SK-N-SH (cell line): ENCODE measurements around the gene LSM8. TPM values are rescaled to one million over a fixed set of nuclear protein-coding genes. Genes with fewer than 3 reads are reported as not detected.
A peak's percentile ranks its signal among the peaks of the same experiment; 100 is the strongest.

Experiments
- CTCF ChIA-PET: fragments of 300-600, 350-600 bp; formaldehyde crosslinking; extraction: SDS; loops from one replicate; lab custom pipeline; 2021; lab: Yijun Ruan, JAX
- POLR2A ChIA-PET: fragments of 350-600 bp; sonication (Branson Sonifier 250); formaldehyde crosslinking; extraction: SDS; loops from one replicate; lab custom pipeline; 2020; ENCODE audit warnings: antibody characterized with exemption, inconsistent platforms; lab: Yijun Ruan, JAX
- DNase-seq: peaks from one replicate; pipeline ENCODE4 v3.0.0; 2012
- H2AFZ ChIP-seq: fragments of 200-600 bp; sonication (generic); 2 replicates; pipeline ENCODE4 v1.8.1; 2016; ENCODE audit warnings: antibody characterized with exemption, mild to moderate bottlenecking, low read depth
- H3F3A ChIP-seq: fragments of 200-600 bp; sonication (generic); replicated peaks from 2 replicates; pipeline ENCODE3; 2016; ENCODE audit warnings: antibody characterized with exemption, mild to moderate bottlenecking; ENCODE audit not compliant: insufficient read depth
- H3K27ac ChIP-seq, 2 experiments: fragments of 200-500 bp in 1 of 2; fragments of 200-600 bp in 1 of 2; sonication (Bioruptor generic) in 1 of 2; sonication (generic), shearing (Covaris generic) in 1 of 2; 2 replicates each; pipeline versions ENCODE4 v1.5.1 to v1.6.1; 2014 to 2016; ENCODE audit warnings: low read depth in 2 of 2, inconsistent platforms in 1 of 2, low read length in 1 of 2, mild to moderate bottlenecking in 1 of 2, mixed read lengths in 1 of 2
- H3K27me3 ChIP-seq: fragments of 200-600 bp; sonication (generic), shearing (Covaris generic); 2 replicates; pipeline ENCODE4 v1.6.1; 2016; ENCODE audit warnings: mixed run types; ENCODE audit not compliant: insufficient read depth
- H3K36me3 ChIP-seq, 2 experiments: fragments of 200-500 bp in 1 of 2; fragments of 200-600 bp in 1 of 2; sonication (Bioruptor generic) in 1 of 2; sonication (generic) in 1 of 2; replicated peaks in 1 of 2; 2 replicates each; pipeline versions ENCODE3 to v1.5.1; 2014 to 2016; ENCODE audit warnings: low read length in 1 of 2, mild to moderate bottlenecking in 1 of 2; ENCODE audit not compliant: insufficient read depth in 2 of 2, control insufficient read depth in 1 of 2
- H3K4me1 ChIP-seq, 2 experiments: fragments of 200-500 bp in 1 of 2; fragments of 200-600 bp in 1 of 2; sonication (Bioruptor generic) in 1 of 2; sonication (generic), shearing (Covaris generic) in 1 of 2; 2 replicates each; pipeline versions ENCODE4 v1.5.1 to v1.6.1; 2014 to 2016; ENCODE audit warnings: low read depth in 1 of 2, low read length in 1 of 2, mixed run types in 1 of 2; ENCODE audit not compliant: insufficient read depth in 2 of 2, control insufficient read depth in 1 of 2
- H3K4me2 ChIP-seq: fragments of 200-600 bp; sonication (generic), shearing (Covaris generic); 2 replicates; pipeline ENCODE4 v1.6.1; 2017; ENCODE audit warnings: mixed run types
- H3K4me3 ChIP-seq, 2 experiments: fragments of 200-500 bp in 1 of 2; fragments of 200-600 bp in 1 of 2; sonication (Bioruptor generic) in 1 of 2; sonication (generic), shearing (Covaris generic) in 1 of 2; 2 replicates each; pipeline versions ENCODE4 v1.5.1 to v1.8.1; 2014 to 2016; ENCODE audit warnings: low read depth in 2 of 2, inconsistent platforms in 1 of 2, low read length in 1 of 2, mild to moderate bottlenecking in 1 of 2, mixed read lengths in 1 of 2, moderate library complexity in 1 of 2
- H3K79me2 ChIP-seq: fragments of 200-600 bp; sonication (generic); 2 replicates; pipeline ENCODE4 v1.8.1; 2017; ENCODE audit warnings: mild to moderate bottlenecking; ENCODE audit not compliant: insufficient read depth
- H3K9ac ChIP-seq: fragments of 200-600 bp; sonication (generic); 2 replicates; pipeline ENCODE4 v1.6.1; 2017; ENCODE audit warnings: mixed run types
- H3K9me2 ChIP-seq: fragments of 200-600 bp; sonication (generic); 2 replicates; pipeline ENCODE4 v1.6.1; 2017; ENCODE audit warnings: mixed run types
- H3K9me3 ChIP-seq: fragments of 200-600 bp; sonication (generic); 2 replicates; pipeline ENCODE4 v1.6.1; 2017; ENCODE audit warnings: mixed run types, mild to moderate bottlenecking, moderate library complexity
- H4K20me1 ChIP-seq: fragments of 200-600 bp; sonication (generic); 2 replicates; pipeline ENCODE4 v1.6.1; 2017; ENCODE audit warnings: mild to moderate bottlenecking, mixed run types; ENCODE audit not compliant: insufficient read depth
- ELF1 ChIP-seq: IDR thresholded peaks from 2 replicates; pipeline ENCODE4 v1.4.0; 2012
- EP300 ChIP-seq, 2 experiments: IDR thresholded peaks; 2 replicates each; pipeline versions ENCODE4 v1.4.0 to v1.6.1; 2012; ENCODE audit warnings: borderline replicate concordance in 1 of 2, low read depth in 1 of 2, low read length in 1 of 2
- EZH2phosphoT487 ChIP-seq: fragments of 200-600 bp; sonication (generic); IDR thresholded peaks from 2 replicates; pipeline ENCODE4 v1.6.1; 2017; ENCODE audit warnings: low read depth, mixed run types, mild to moderate bottlenecking, antibody characterized with exemption, moderate library complexity, borderline replicate concordance
- FOXJ3 ChIP-seq: sonication (generic); formaldehyde crosslinking; IDR thresholded peaks from 2 replicates; pipeline ENCODE4 v1.5.1; 2020; ENCODE audit warnings: mild to moderate bottlenecking, missing genetic modification reagents
- GATA2 ChIP-seq: sonication (generic); formaldehyde crosslinking; IDR thresholded peaks from 2 replicates; pipeline ENCODE4 v1.5.0; 2020; ENCODE audit warnings: mild to moderate bottlenecking, missing genetic modification reagents
- MEF2A ChIP-seq: IDR thresholded peaks from 2 replicates; pipeline ENCODE4 v1.4.0; 2012; ENCODE audit warnings: low read depth, borderline replicate concordance
- MXI1 ChIP-seq: IDR thresholded peaks from 2 replicates; pipeline ENCODE4 v1.6.1; 2012; ENCODE audit warnings: mild to moderate bottlenecking, low read depth, low read length, improper control_type of control experiment
- NFIC ChIP-seq: IDR thresholded peaks from 2 replicates; pipeline ENCODE4 v1.4.0; 2012; ENCODE audit warnings: borderline replicate concordance
- NRF1 ChIP-seq: IDR thresholded peaks from 2 replicates; pipeline ENCODE4 v1.6.1; 2012; ENCODE audit warnings: low read depth, mild to moderate bottlenecking, low read length
- RAD21 ChIP-seq: IDR thresholded peaks from 2 replicates; pipeline ENCODE4 v1.6.1; 2012; ENCODE audit warnings: mild to moderate bottlenecking, low read length
- RCOR1 ChIP-seq: fragments of 150-350 bp; IDR thresholded peaks from 2 replicates; pipeline ENCODE4 v1.6.1; 2017; ENCODE audit warnings: antibody characterized with exemption, low read length
- REST ChIP-seq: IDR thresholded peaks from 2 replicates; pipeline ENCODE4 v1.6.1; 2012; ENCODE audit warnings: mild to moderate bottlenecking, low read depth, low read length, moderate library complexity
- RFX5 ChIP-seq: IDR thresholded peaks from 2 replicates; pipeline ENCODE4 v1.6.1; 2012; ENCODE audit warnings: mild to moderate bottlenecking, improper control_type of control experiment, low read length
- RXRA ChIP-seq: IDR thresholded peaks from 2 replicates; pipeline ENCODE4 v1.4.0; 2012; ENCODE audit warnings: low read depth, mild to moderate bottlenecking, borderline replicate concordance
- SIN3A ChIP-seq: IDR thresholded peaks from 2 replicates; pipeline ENCODE4 v1.6.1; 2012; ENCODE audit warnings: low read depth, mild to moderate bottlenecking, low read length, moderate library complexity, borderline replicate concordance
- SMC3 ChIP-seq: IDR thresholded peaks from 2 replicates; pipeline ENCODE4 v1.6.1; 2012; ENCODE audit warnings: low read depth, low read length, improper control_type of control experiment
- YY1 ChIP-seq: IDR thresholded peaks from 2 replicates; pipeline ENCODE4 v1.4.0; 2012; ENCODE audit warnings: low read depth, mild to moderate bottlenecking
- WGBS: methylation state at CpG from one replicate; pipeline ENCODE4 v1.1.6; 2017; ENCODE audit warnings: low lambda C conversion rate; 5-methylcytosine and 5-hydroxymethylcytosine counted together
- polyA plus RNA-seq, 3 experiments: library from polyadenylated mRNA; depleted of rRNA; stranded (reverse); fragments of >200 nt; gene quantifications; 2 replicates each; pipeline ENCODE4 v1.2.3, GENCODE V29; 2012
- TF ChIP-seq, protein P1 (sequence below): IDR thresholded peaks from 2 replicates; pipeline ENCODE4 v1.4.0; 2012; ENCODE audit warnings: low read depth, borderline replicate concordance
- TF ChIP-seq, protein P2 (sequence below): IDR thresholded peaks from 2 replicates; pipeline ENCODE4; 2012
- TF ChIP-seq, protein P3 (sequence below): fragments of 150-350 bp; IDR thresholded peaks from 2 replicates; pipeline ENCODE4 v1.6.1; 2016; ENCODE audit warnings: mild to moderate bottlenecking, low read depth, low read length
- TF ChIP-seq, protein P4 (sequence below): fragments of 150-350 bp; IDR thresholded peaks from 2 replicates; pipeline ENCODE4 v1.6.1; 2017; ENCODE audit warnings: antibody characterized with exemption, low read length, low read depth, borderline replicate concordance
- TF ChIP-seq, protein P5 (sequence below): fragments of 200-600 bp; sonication (generic); IDR thresholded peaks from 2 replicates; pipeline ENCODE4 v1.6.1; 2017; ENCODE audit warnings: antibody characterized with exemption, mild to moderate bottlenecking, moderate library complexity

Gene LSM8
- polyA plus RNA-seq (2012; rRNA removed): 42.3 and 52.8 TPM in 2 replicates
- 75.6 and 91.1 TPM in 2 replicates for polyA plus RNA-seq (2012; cell fraction: cytosol; rRNA removed)
- 34.6 and 38.7 TPM in 2 replicates for polyA plus RNA-seq (2012; cell fraction: nucleus; rRNA removed)

GRCh38 chr7:118183786-118184564 lies at the start of gene LSM8:
Gene LSM8, plus strand, starts transcription at chr7:118184164. Its CDS starts 60 bp downstream, at chr7:118184224.
- H4K20me1 ChIP-seq: peaks cover 5% of the 10 kb centered on the region; the same call in 1 of the 2 replicates
- peak within 1 kb of the TSS; percentile 82 for H2AFZ ChIP-seq
- H3K27ac ChIP-seq: peak within 1 kb of the TSS; percentile 81 to 96
- H3F3A ChIP-seq: peaks cover 19% of the 10 kb centered on the region
- under 1% methylated on average over 37 of the region's 62 CpGs for WGBS
- peak within 1 kb of the TSS; percentile 81 for H3K9ac ChIP-seq
- ChIA-PET POLR2A (no interaction called here), CTCF (interaction anchor here (2.0 kb wide), 1 partner anchor 13 kb away, joined by 8 read pairs; no protein-coding TSS in a partner anchor)
- H3K9me2 ChIP-seq: no peaks in the 10 kb centered on the region; the same call in 1 of the 2 replicates
- H3K4me2 ChIP-seq: peak within 1 kb of the TSS; percentile 82
- peaks cover 64% of the 10 kb centered on the region for H3K79me2 ChIP-seq
- H3K27me3 ChIP-seq: no peaks in the 10 kb centered on the region
- peak; percentile 95 for DNase-seq
- no peaks in the 10 kb centered on the region for H3K9me3 ChIP-seq
- H3K4me1 ChIP-seq: peaks cover 5 to 17% of the 10 kb centered on the region in 2 experiments; a peak in 3 of 4 replicates
- peak within 1 kb of the TSS; percentile 95 to 98 for H3K4me3 ChIP-seq
- peaks cover 32 to 35% of the 10 kb centered on the region in 2 experiments for H3K36me3 ChIP-seq
- TF ChIP-seq YY1: no peak
- no peak for TF ChIP-seq GATA2 (CRISPR knock-in tag)
- TF ChIP-seq REST: peak; percentile 79
- no peak for TF ChIP-seq MEF2A
- TF ChIP-seq, protein P1, sequence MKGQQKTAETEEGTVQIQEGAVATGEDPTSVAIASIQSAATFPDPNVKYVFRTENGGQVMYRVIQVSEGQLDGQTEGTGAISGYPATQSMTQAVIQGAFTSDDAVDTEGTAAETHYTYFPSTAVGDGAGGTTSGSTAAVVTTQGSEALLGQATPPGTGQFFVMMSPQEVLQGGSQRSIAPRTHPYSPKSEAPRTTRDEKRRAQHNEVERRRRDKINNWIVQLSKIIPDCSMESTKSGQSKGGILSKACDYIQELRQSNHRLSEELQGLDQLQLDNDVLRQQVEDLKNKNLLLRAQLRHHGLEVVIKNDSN: no peak; the same call in 1 of the 2 replicates
- no peak for TF ChIP-seq RFX5
- TF ChIP-seq RAD21: no peak
- TF ChIP-seq RXRA: no peak
- TF ChIP-seq, protein P2, sequence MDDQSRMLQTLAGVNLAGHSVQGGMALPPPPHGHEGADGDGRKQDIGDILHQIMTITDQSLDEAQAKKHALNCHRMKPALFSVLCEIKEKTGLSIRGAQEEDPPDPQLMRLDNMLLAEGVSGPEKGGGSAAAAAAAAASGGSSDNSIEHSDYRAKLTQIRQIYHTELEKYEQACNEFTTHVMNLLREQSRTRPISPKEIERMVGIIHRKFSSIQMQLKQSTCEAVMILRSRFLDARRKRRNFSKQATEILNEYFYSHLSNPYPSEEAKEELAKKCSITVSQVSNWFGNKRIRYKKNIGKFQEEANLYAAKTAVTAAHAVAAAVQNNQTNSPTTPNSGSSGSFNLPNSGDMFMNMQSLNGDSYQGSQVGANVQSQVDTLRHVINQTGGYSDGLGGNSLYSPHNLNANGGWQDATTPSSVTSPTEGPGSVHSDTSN: no peak
- no peak for TF ChIP-seq RCOR1
- TF ChIP-seq, protein P3, sequence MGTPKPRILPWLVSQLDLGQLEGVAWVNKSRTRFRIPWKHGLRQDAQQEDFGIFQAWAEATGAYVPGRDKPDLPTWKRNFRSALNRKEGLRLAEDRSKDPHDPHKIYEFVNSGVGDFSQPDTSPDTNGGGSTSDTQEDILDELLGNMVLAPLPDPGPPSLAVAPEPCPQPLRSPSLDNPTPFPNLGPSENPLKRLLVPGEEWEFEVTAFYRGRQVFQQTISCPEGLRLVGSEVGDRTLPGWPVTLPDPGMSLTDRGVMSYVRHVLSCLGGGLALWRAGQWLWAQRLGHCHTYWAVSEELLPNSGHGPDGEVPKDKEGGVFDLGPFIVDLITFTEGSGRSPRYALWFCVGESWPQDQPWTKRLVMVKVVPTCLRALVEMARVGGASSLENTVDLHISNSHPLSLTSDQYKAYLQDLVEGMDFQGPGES: no peak
- TF ChIP-seq MXI1: peak; percentile 87
- peak; percentile 93 for TF ChIP-seq ELF1
- TF ChIP-seq SMC3: no peak
- TF ChIP-seq NFIC: peak; percentile 4; the same call in 1 of the 2 replicates
- TF ChIP-seq EZH2phosphoT487: no peak
- TF ChIP-seq, protein P4, sequence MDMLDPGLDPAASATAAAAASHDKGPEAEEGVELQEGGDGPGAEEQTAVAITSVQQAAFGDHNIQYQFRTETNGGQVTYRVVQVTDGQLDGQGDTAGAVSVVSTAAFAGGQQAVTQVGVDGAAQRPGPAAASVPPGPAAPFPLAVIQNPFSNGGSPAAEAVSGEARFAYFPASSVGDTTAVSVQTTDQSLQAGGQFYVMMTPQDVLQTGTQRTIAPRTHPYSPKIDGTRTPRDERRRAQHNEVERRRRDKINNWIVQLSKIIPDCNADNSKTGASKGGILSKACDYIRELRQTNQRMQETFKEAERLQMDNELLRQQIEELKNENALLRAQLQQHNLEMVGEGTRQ: no peak
- TF ChIP-seq NRF1: peak; percentile 87
- TF ChIP-seq FOXJ3 (CRISPR knock-in tag): no peak
- TF ChIP-seq EP300 (IDR thresholded peaks at IDR 0.05; ENCODE audit: borderline replicate concordance in 1 of 2, low read depth in 1 of 2, low read length in 1 of 2): no peak
- TF ChIP-seq, protein P5, sequence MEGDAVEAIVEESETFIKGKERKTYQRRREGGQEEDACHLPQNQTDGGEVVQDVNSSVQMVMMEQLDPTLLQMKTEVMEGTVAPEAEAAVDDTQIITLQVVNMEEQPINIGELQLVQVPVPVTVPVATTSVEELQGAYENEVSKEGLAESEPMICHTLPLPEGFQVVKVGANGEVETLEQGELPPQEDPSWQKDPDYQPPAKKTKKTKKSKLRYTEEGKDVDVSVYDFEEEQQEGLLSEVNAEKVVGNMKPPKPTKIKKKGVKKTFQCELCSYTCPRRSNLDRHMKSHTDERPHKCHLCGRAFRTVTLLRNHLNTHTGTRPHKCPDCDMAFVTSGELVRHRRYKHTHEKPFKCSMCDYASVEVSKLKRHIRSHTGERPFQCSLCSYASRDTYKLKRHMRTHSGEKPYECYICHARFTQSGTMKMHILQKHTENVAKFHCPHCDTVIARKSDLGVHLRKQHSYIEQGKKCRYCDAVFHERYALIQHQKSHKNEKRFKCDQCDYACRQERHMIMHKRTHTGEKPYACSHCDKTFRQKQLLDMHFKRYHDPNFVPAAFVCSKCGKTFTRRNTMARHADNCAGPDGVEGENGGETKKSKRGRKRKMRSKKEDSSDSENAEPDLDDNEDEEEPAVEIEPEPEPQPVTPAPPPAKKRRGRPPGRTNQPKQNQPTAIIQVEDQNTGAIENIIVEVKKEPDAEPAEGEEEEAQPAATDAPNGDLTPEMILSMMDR: 0 out of 2 replicates have a peak, but pooled peaks have one; percentile 12
- peak; percentile 98 for TF ChIP-seq SIN3A
